HCT116 (cell line): ENCODE results near the gene TOX2. TPM values are rescaled to one million over a fixed set of nuclear protein-coding genes. Genes with fewer than 3 reads are reported as not detected.

ENCODE experiments used
- ATAC-seq: fragments of 200-7000 bp; cut with Tn5 transposase; 2 replicates; pipeline ENCODE4 v1.9.1; 2020; ENCODE audit warnings: mild to moderate bottlenecking, moderate library complexity
- BruUV-seq: library from RNA; stranded (reverse); fragments of 400-500 nt; replicated peaks from 2 replicates; lab custom pipeline; 2021; lab: Mats Ljungman, UMichigan
- CTCF ChIA-PET: fragments of 300-600 bp; sonication (Branson Sonifier 250); formaldehyde crosslinking; loops from one replicate; lab custom pipeline; 2021; ENCODE audit warnings: antibody characterized with exemption; lab: Charles Lee
- POLR2A ChIA-PET: fragments of 300-600, 350-600 bp; sonication (Branson Sonifier 250); formaldehyde crosslinking; loops from one replicate; lab custom pipeline; 2021; ENCODE audit warnings: antibody characterized with exemption; lab: Charles Lee
- RAD21 ChIA-PET, 2 experiments: fragments of 300-600 bp; sonication (Branson Sonifier 250); formaldehyde crosslinking; loops; one replicate each; lab custom pipeline; 2023; ENCODE audit warnings: low total read pairs in 2 of 2; ENCODE audit not compliant: uncharacterized antibody in 2 of 2, unreplicated experiment in 2 of 2, low non-redundant PET in 1 of 2; lab: Charles Lee
- DNase-seq: peaks from one replicate; pipeline ENCODE4 v3.0.0-alpha.2; 2010; ENCODE audit warnings: low read depth, low spot score
- H2AFZ ChIP-seq: fragments of 200-600 bp; shearing (Covaris generic), sonication (generic); 2 replicates; pipeline ENCODE4 v1.6.1; 2017; ENCODE audit warnings: low read depth, mixed run types, mixed read lengths, antibody characterized with exemption, low read length; ENCODE audit not compliant: poor library complexity, severe bottlenecking
- H3K27ac ChIP-seq: 2 replicates; pipeline ENCODE4 v1.5.1; 2012; ENCODE audit warnings: low read depth, low read length
- H3K27me3 ChIP-seq: fragments of 200-600 bp; sonication (generic); 2 replicates; pipeline ENCODE4 v1.6.1; 2016; ENCODE audit warnings: mixed run types, low read length, mixed read lengths; ENCODE audit not compliant: insufficient read depth
- H3K36me3 ChIP-seq, 2 experiments: fragments of 200-500 bp in 1 of 2; fragments of 200-600 bp in 1 of 2; sonication (Bioruptor generic) in 1 of 2; sonication (generic) in 1 of 2; 2 replicates each; pipeline versions ENCODE4 v1.5.1 to v1.6.1; 2014 to 2016; ENCODE audit warnings: low read length in 2 of 2, inconsistent platforms in 1 of 2, mixed read lengths in 1 of 2, mixed run types in 1 of 2; ENCODE audit not compliant: insufficient read depth in 2 of 2, control insufficient read depth in 1 of 2
- H3K4me1 ChIP-seq, 2 experiments: fragments of 200-600 bp in 1 of 2; sonication (generic) in 1 of 2; 2 replicates each; pipeline versions ENCODE4 v1.5.1 to v1.6.1; 2012 to 2017; ENCODE audit warnings: low read length in 2 of 2, inconsistent platforms in 1 of 2, mild to moderate bottlenecking in 1 of 2, mixed read lengths in 1 of 2, mixed run types in 1 of 2, moderate library complexity in 1 of 2; ENCODE audit not compliant: insufficient read depth in 2 of 2, control insufficient read depth in 1 of 2
- H3K4me2 ChIP-seq: fragments of 200-600 bp; sonication (generic); 2 replicates; pipeline ENCODE4 v1.6.1; 2017; ENCODE audit warnings: mixed run types, low read length, mixed read lengths
- H3K4me3 ChIP-seq, 2 experiments: fragments of 200-600 bp in 1 of 2; sonication (generic) in 1 of 2; replicated peaks in 1 of 2; 2 replicates each; pipeline ENCODE4 v1.5.1; 2011 to 2016; ENCODE audit warnings: low read length in 2 of 2, control low read depth in 1 of 2, low read depth in 1 of 2, mild to moderate bottlenecking in 1 of 2, mixed read lengths in 1 of 2, mixed run types in 1 of 2
- H3K79me2 ChIP-seq: fragments of 200-600 bp; sonication (generic); 2 replicates; pipeline ENCODE4 v1.6.1; 2017; ENCODE audit warnings: mild to moderate bottlenecking, mixed run types, low read length, moderate library complexity, mixed read lengths; ENCODE audit not compliant: insufficient read depth
- H3K9ac ChIP-seq: fragments of 200-600 bp; sonication (generic); 2 replicates; pipeline ENCODE4 v1.6.1; 2016; ENCODE audit warnings: low read length, mixed read lengths
- H3K9me2 ChIP-seq: fragments of 200-600 bp; sonication (generic), shearing (Covaris generic); 2 replicates; pipeline ENCODE4 v1.6.1; 2017; ENCODE audit warnings: mixed run types, mild to moderate bottlenecking, moderate library complexity; ENCODE audit not compliant: insufficient read depth
- H3K9me3 ChIP-seq, 2 experiments: fragments of 200-500 bp in 1 of 2; fragments of 200-600 bp in 1 of 2; sonication (Bioruptor generic) in 1 of 2; sonication (generic) in 1 of 2; 2 replicates each; pipeline ENCODE4 v1.6.1; 2014 to 2017; ENCODE audit warnings: low read length in 2 of 2, mixed read lengths in 2 of 2, inconsistent platforms in 1 of 2, low read depth in 1 of 2, mild to moderate bottlenecking in 1 of 2, mixed run types in 1 of 2, moderate library complexity in 1 of 2; ENCODE audit not compliant: control insufficient read depth in 1 of 2, insufficient read depth in 1 of 2
- H4K20me1 ChIP-seq: fragments of 200-600 bp; sonication (generic), shearing (Covaris generic); 2 replicates; pipeline ENCODE4 v1.6.1; 2017; ENCODE audit warnings: mixed run types, mild to moderate bottlenecking, moderate library complexity; ENCODE audit not compliant: insufficient read depth
- CEBPB ChIP-seq: IDR thresholded peaks from 2 replicates; pipeline ENCODE4 v1.6.1; 2012; ENCODE audit warnings: low read depth
- EGR1 ChIP-seq: IDR thresholded peaks from 2 replicates; pipeline ENCODE4 v1.6.1; 2012; ENCODE audit warnings: low read depth
- ELF1 ChIP-seq: IDR thresholded peaks from 2 replicates; pipeline ENCODE4 v1.6.1; 2012; ENCODE audit warnings: low read depth, borderline replicate concordance
- EZH2 ChIP-seq: fragments of 200-600 bp; sonication (generic); IDR thresholded peaks from 2 replicates; pipeline ENCODE4 v1.6.1; 2017; ENCODE audit warnings: antibody characterized with exemption, mixed run types
- EZH2phosphoT487 ChIP-seq: fragments of 200-600 bp; IDR thresholded peaks from 2 replicates; pipeline ENCODE4 v1.6.1; 2018; ENCODE audit warnings: antibody characterized with exemption, borderline replicate concordance
- ZFX ChIP-seq: fragments of 450-650 bp; IDR thresholded peaks from 2 replicates; pipeline ENCODE4 v1.6.1; 2017
- ZNF274 ChIP-seq: fragments of 200-500 bp; sonication (Bioruptor generic); IDR thresholded peaks from 2 replicates; pipeline ENCODE4 v1.6.1; 2014; ENCODE audit warnings: mild to moderate bottlenecking, low read depth, low read length, inconsistent platforms
- intact Hi-C: fragments of 100-400 bp; cut with micrococcal nuclease; formaldehyde crosslinking; loops from 2 replicates; pipeline ENCODE4 v1.10.0; 2022
- total RNA-seq: library from RNA; stranded (reverse); gene quantifications from one replicate; pipeline ENCODE4 v1.2.1, GENCODE V29; 2021; ENCODE audit not compliant: unreplicated experiment
- TF ChIP-seq, protein P1 (sequence below), 3 experiments: fragments of 200-600 bp in 1 of 3; sonication (generic) in 1 of 3; IDR thresholded peaks in 2 of 3; conservative IDR thresholded peaks in 1 of 3; 2 replicates each; pipeline ENCODE4 v1.5.1; 2012 to 2017; ENCODE audit warnings: low read depth in 2 of 3, low read length in 2 of 3, antibody characterized with exemption in 1 of 3, borderline replicate concordance in 1 of 3, control low read depth in 1 of 3, mild to moderate bottlenecking in 1 of 3, mixed read lengths in 1 of 3, mixed run types in 1 of 3, moderate library complexity in 1 of 3; ENCODE audit not compliant: insufficient read depth in 1 of 3
- TF ChIP-seq, protein P2 (sequence below): IDR thresholded peaks from 2 replicates; pipeline ENCODE4 v1.6.1; 2012; ENCODE audit warnings: low read depth
- TF ChIP-seq, protein P3 (sequence below): IDR thresholded peaks from 2 replicates; pipeline ENCODE4 v1.6.1; 2011; ENCODE audit warnings: mild to moderate bottlenecking, low read length, moderate library complexity; ENCODE audit not compliant: insufficient replicate concordance; ENCODE audit errors: extremely low read depth

TOX2 gene
- total RNA-seq, 1 experiment from 2014 or later, result 39.6 TPM

DNA sequence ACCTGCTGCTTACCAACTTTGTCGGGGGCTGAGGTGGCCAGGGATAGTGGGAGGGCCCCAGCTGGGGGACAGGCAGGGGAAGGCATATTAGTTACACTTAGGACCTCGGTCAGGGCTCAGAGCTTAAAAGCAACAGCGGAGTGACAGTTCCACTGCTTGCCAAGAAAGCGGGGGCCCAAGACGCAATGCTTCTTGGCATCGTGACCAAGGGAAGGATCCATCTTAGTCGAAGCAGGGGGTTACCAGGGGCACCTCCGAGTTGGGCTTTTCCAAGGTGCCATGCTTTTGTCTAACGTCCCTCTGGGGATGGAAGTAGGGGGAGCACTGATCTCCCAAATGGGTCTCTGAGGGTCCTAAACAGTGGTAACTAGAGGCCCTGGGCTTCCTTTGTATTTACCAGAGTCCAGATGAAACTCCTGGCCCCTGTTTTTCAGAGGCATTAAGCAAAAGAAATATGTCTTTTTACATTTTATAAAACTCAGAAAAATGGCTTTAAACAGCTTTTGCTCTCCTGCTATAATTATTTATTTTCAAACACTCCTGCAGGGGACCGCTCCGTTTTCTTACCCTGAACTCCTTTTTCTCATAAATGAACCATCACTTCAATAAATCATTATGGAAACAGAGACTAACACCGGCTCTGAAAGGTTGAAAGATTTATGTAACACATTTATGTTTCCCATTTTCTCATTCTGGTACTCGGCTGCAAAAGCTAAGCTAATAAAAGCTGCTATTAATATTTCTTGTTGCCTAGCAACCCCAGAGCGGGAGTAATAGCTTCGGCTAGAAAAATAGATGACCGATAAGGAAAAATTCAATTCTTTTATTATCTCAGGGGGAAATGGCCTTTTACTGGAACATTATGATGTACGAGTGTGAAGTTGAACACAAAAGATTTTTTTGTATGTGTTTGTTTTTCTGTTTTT lies 100.4 kb downstream of the TOX2 start:
- Histone ChIP-seq H2AFZ (no peak overlapping the region), H3K27me3 (no peaks in the 10 kb centered on the region), H3K4me2 (no peak overlapping the region), H3K4me3 (no peak overlapping the region), H3K27ac (no peak overlapping the region), H3K36me3 (no peaks in the 10 kb centered on the region), H3K4me1 (peaks cover 29% of the 10 kb centered on the region in 2 experiments), H3K79me2 (no peaks in the 10 kb centered on the region), H3K9me2 (no peaks in the 10 kb centered on the region), H3K9ac (no peak overlapping the region), H4K20me1 (no peaks in the 10 kb centered on the region), H3K9me3 (no peaks in the 10 kb centered on the region)
- CTCF ChIA-PET, result no interaction called here
- DNase-seq (no peak), ATAC-seq (no peak)
- TF ChIP-seq CEBPB (no peak), ZFX (no peak), EZH2 (no peak)
- TF ChIP-seq, protein P1, sequence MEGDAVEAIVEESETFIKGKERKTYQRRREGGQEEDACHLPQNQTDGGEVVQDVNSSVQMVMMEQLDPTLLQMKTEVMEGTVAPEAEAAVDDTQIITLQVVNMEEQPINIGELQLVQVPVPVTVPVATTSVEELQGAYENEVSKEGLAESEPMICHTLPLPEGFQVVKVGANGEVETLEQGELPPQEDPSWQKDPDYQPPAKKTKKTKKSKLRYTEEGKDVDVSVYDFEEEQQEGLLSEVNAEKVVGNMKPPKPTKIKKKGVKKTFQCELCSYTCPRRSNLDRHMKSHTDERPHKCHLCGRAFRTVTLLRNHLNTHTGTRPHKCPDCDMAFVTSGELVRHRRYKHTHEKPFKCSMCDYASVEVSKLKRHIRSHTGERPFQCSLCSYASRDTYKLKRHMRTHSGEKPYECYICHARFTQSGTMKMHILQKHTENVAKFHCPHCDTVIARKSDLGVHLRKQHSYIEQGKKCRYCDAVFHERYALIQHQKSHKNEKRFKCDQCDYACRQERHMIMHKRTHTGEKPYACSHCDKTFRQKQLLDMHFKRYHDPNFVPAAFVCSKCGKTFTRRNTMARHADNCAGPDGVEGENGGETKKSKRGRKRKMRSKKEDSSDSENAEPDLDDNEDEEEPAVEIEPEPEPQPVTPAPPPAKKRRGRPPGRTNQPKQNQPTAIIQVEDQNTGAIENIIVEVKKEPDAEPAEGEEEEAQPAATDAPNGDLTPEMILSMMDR (IDR thresholded peaks at IDR 0.05 in 2 of 3, conservative IDR thresholded peaks at IDR 0.05 in 1 of 3; ENCODE audit: borderline replicate concordance in 1 of 3, insufficient read depth in 1 of 3, low read depth in 2 of 3, low read length in 2 of 3), result no peak
- RAD21 ChIA-PET, result no interaction called here
- POLR2A ChIA-PET, result no interaction called here
- intact Hi-C loops, result no loop called here
- BruUV-seq, result no TSS peak

DNA sequence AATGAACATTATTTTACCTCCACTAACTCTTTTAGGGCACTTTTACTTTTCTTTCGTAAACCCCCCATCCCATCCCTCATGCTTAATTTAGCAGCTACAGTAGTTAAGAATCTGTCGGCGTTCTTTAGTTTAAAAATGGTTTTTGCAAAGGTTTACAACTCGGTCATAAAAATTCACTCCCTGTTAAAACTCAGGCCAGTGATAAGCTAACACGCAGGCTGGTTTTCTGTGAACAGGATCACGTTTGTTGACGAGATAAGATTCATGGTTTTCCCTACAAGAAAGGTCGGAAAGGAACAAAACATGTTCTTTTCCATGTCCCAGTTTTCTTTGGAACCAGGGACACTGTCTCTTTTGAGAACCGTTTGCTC lies 101.1 kb downstream of the TOX2 start:
- Histone ChIP-seq H3K4me1 (peaks cover 34 to 36% of the 10 kb centered on the region in 2 experiments), H3K9me2 (no peaks in the 10 kb centered on the region), H3K9me3 (no peaks in the 10 kb centered on the region), H3K9ac (no peak overlapping the region), H3K4me2 (no peak overlapping the region), H4K20me1 (no peaks in the 10 kb centered on the region), H2AFZ (no peak overlapping the region), H3K27ac (no peak overlapping the region), H3K79me2 (no peaks in the 10 kb centered on the region), H3K27me3 (no peaks in the 10 kb centered on the region), H3K36me3 (no peaks in the 10 kb centered on the region), H3K4me3 (no peak overlapping the region)
- ATAC-seq (no peak), DNase-seq (no peak)
- POLR2A ChIA-PET, result no interaction called here
- no TSS peak for BruUV-seq
- RAD21 ChIA-PET, result no interaction called here
- CTCF ChIA-PET, result no interaction called here
- intact Hi-C loops, result no loop called here
- TF ChIP-seq EZH2phosphoT487, result no peak
- no peak for TF ChIP-seq ELF1
- TF ChIP-seq, protein P2, sequence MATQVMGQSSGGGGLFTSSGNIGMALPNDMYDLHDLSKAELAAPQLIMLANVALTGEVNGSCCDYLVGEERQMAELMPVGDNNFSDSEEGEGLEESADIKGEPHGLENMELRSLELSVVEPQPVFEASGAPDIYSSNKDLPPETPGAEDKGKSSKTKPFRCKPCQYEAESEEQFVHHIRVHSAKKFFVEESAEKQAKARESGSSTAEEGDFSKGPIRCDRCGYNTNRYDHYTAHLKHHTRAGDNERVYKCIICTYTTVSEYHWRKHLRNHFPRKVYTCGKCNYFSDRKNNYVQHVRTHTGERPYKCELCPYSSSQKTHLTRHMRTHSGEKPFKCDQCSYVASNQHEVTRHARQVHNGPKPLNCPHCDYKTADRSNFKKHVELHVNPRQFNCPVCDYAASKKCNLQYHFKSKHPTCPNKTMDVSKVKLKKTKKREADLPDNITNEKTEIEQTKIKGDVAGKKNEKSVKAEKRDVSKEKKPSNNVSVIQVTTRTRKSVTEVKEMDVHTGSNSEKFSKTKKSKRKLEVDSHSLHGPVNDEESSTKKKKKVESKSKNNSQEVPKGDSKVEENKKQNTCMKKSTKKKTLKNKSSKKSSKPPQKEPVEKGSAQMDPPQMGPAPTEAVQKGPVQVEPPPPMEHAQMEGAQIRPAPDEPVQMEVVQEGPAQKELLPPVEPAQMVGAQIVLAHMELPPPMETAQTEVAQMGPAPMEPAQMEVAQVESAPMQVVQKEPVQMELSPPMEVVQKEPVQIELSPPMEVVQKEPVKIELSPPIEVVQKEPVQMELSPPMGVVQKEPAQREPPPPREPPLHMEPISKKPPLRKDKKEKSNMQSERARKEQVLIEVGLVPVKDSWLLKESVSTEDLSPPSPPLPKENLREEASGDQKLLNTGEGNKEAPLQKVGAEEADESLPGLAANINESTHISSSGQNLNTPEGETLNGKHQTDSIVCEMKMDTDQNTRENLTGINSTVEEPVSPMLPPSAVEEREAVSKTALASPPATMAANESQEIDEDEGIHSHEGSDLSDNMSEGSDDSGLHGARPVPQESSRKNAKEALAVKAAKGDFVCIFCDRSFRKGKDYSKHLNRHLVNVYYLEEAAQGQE, result no peak
- TF ChIP-seq, protein P3, sequence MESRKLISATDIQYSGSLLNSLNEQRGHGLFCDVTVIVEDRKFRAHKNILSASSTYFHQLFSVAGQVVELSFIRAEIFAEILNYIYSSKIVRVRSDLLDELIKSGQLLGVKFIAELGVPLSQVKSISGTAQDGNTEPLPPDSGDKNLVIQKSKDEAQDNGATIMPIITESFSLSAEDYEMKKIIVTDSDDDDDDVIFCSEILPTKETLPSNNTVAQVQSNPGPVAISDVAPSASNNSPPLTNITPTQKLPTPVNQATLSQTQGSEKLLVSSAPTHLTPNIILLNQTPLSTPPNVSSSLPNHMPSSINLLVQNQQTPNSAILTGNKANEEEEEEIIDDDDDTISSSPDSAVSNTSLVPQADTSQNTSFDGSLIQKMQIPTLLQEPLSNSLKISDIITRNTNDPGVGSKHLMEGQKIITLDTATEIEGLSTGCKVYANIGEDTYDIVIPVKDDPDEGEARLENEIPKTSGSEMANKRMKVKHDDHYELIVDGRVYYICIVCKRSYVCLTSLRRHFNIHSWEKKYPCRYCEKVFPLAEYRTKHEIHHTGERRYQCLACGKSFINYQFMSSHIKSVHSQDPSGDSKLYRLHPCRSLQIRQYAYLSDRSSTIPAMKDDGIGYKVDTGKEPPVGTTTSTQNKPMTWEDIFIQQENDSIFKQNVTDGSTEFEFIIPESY, result no peak
- TF ChIP-seq EGR1, result no peak
- TF ChIP-seq EZH2, result no peak
- no peak for TF ChIP-seq ZNF274
